Hippocampal formation (tissue), 2 donors: ENCODE results near the gene CECR2.
"Not testable (repeated sequence)": the region's sequence is repeated elsewhere in the genome, so short reads cannot be mapped to it uniquely, and the experiment has no call there.

Experiments
- DNase-seq, 2 donors: peaks; one replicate each; lab custom pipeline; 2025; lab: John Stamatoyannopoulos, UW

CECR2 gene

GRCh38 chr22:17512960-17513359 lies 143.7 kb downstream of the CECR2 start:
- no peak for DNase-seq

GRCh38 chr22:17513612-17514011 lies 144.4 kb downstream of the CECR2 start:
- no peak for DNase-seq

- no peak for DNase-seq
These were observed 144.8 kb downstream of the CECR2 start for GRCh38 chr22:17514084-17514483.

- DNase-seq: no peak
These were observed 149.1 kb downstream of the CECR2 start for GRCh38 chr22:17518406-17518805.

- DNase-seq: not testable (repeated sequence)
These were observed 152.7 kb downstream of the CECR2 start for GRCh38 chr22:17521971-17522370.

- no peak for DNase-seq
These were observed 154.7 kb downstream of the CECR2 start for GRCh38 chr22:17523925-17524324.

- DNase-seq: peak; percentile 36 to 40
These were observed 167.0 kb downstream of the CECR2 start for GRCh38 chr22:17536269-17536668.

GRCh38 chr22:17537155-17537554 lies 167.9 kb downstream of the CECR2 start:
- DNase-seq: no peak

- DNase-seq: no peak
These were observed 171.2 kb downstream of the CECR2 start for GRCh38 chr22:17540481-17540880.

- DNase-seq: no peak
These were observed 172.2 kb downstream of the CECR2 start for GRCh38 chr22:17541476-17541875.

- no peak for DNase-seq
These were observed 173.2 kb downstream of the CECR2 start for GRCh38 chr22:17542452-17542851.

GRCh38 chr22:17548010-17548755 lies 178.9 kb downstream of the CECR2 start:
- DNase-seq: no peak

- no peak for DNase-seq
These were observed 179.4 kb downstream of the CECR2 start for GRCh38 chr22:17548756-17549035.

GRCh38 chr22:17549183-17549582 lies 179.9 kb downstream of the CECR2 start:
- no peak for DNase-seq

- no peak for DNase-seq
These were observed 180.4 kb downstream of the CECR2 start for GRCh38 chr22:17549655-17550054.

- DNase-seq: no peak
These were observed 183.5 kb downstream of the CECR2 start for GRCh38 chr22:17552737-17553136.

GRCh38 chr22:17554814-17555213 lies 185.6 kb downstream of the CECR2 start:
- DNase-seq: no peak

GRCh38 chr22:17559188-17559587 lies 189.9 kb downstream of the CECR2 start:
- DNase-seq: no peak

GRCh38 chr22:17562906-17563870 lies 193.9 kb downstream of the CECR2 start, which contains the start of gene SLC25A18:
SLC25A18 (plus strand) TSS chr22:17563498; CDS start chr22:17579945, 16,447 bp downstream.
- peak; percentile 51 to 62 for DNase-seq

GRCh38 chr22:17563936-17564391 lies 194.7 kb downstream of the CECR2 start:
- DNase-seq: peak; percentile 66

- not testable (repeated sequence) for DNase-seq
These were observed 196.9 kb downstream of the CECR2 start for GRCh38 chr22:17566016-17566687.

- no peak for DNase-seq
These were observed 197.5 kb downstream of the CECR2 start for GRCh38 chr22:17566776-17567175.
